Measurements from ENCODE around the gene ZNF644. TPM values are rescaled to one million over a fixed set of nuclear protein-coding genes. Genes with fewer than 3 reads are reported as not detected.
"Not testable (repeated sequence)": the region's sequence is repeated elsewhere in the genome, so short reads cannot be mapped to it uniquely, and the experiment has no call there.

Gene ZNF644
- total RNA-seq, 1 experiment from 2014 or later: 39.6 TPM

DNA sequence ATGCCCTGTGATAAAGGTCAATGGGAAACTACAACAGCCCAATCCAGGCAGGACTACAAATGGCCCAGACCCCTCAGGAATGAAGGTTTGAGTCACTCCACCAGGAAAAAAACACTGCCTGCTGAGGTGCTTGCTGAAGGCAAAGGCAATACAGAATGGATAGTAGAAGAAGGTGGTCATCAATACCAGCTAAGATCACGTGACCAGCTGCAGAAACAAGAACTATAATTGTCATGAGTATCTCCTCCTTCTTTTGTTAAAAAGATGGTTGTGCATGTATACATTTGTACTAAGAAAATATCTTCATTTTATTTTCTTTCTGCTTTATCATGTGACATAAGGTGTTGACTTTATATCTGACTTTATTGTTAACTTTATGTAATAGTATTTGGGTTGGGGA, 23.4 kb upstream of the ZNF644 start:
- H3K27ac ChIP-seq (ENCODE audit: low read length): no peak overlapping the region
- H3K4me3 ChIP-seq (ENCODE audit: low read length): no peak overlapping the region
- no peaks in the 10 kb centered on the region for H3F3A ChIP-seq (ENCODE audit: low read length, unreplicated experiment)
- intact Hi-C loops (cut with micrococcal nuclease): no loop called here
- CTCF ChIA-PET: no interaction called here
- no peak for ATAC-seq
- no peaks in the 10 kb centered on the region for H3K4me1 ChIP-seq (ENCODE audit: insufficient read depth, low read length)
- no peak overlapping the region for H3K9ac ChIP-seq (ENCODE audit: low read length)
- no peaks in the 10 kb centered on the region for H4K20me1 ChIP-seq (ENCODE audit: low read length)
- H3K79me2 ChIP-seq (ENCODE audit: low read length): no peaks in the 10 kb centered on the region
- no peak overlapping the region for H2AFZ ChIP-seq (ENCODE audit: low read length)
- H3K36me3 ChIP-seq (ENCODE audit: low read depth, low read length): no peaks in the 10 kb centered on the region
- no TSS peak for BruUV-seq (replicated peaks)
- TF ChIP-seq, protein P1, sequence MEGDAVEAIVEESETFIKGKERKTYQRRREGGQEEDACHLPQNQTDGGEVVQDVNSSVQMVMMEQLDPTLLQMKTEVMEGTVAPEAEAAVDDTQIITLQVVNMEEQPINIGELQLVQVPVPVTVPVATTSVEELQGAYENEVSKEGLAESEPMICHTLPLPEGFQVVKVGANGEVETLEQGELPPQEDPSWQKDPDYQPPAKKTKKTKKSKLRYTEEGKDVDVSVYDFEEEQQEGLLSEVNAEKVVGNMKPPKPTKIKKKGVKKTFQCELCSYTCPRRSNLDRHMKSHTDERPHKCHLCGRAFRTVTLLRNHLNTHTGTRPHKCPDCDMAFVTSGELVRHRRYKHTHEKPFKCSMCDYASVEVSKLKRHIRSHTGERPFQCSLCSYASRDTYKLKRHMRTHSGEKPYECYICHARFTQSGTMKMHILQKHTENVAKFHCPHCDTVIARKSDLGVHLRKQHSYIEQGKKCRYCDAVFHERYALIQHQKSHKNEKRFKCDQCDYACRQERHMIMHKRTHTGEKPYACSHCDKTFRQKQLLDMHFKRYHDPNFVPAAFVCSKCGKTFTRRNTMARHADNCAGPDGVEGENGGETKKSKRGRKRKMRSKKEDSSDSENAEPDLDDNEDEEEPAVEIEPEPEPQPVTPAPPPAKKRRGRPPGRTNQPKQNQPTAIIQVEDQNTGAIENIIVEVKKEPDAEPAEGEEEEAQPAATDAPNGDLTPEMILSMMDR (conservative IDR thresholded peaks at IDR 0.05; ENCODE audit: low read depth, low read length): no peak
- TF ChIP-seq EZH2phosphoT487 (IDR thresholded peaks at IDR 0.05; ENCODE audit: borderline replicate concordance, low read length): no peak
- no peak for TF ChIP-seq EZH2 (IDR thresholded peaks at IDR 0.05; ENCODE audit: low read length, unreplicated experiment)
- no peaks in the 10 kb centered on the region for H3K9me3 ChIP-seq (ENCODE audit: low read length)
- no peaks in the 10 kb centered on the region for H3K9me2 ChIP-seq (replicated peaks; ENCODE audit: low read length)
- H3K4me2 ChIP-seq (ENCODE audit: low read length): no peak overlapping the region
- peaks cover 8% of the 10 kb centered on the region for H3K27me3 ChIP-seq (ENCODE audit: low read length)
- POLR2A ChIA-PET (ENCODE audit: unreplicated experiment): no interaction called here
- DNase-seq: no peak

DNA sequence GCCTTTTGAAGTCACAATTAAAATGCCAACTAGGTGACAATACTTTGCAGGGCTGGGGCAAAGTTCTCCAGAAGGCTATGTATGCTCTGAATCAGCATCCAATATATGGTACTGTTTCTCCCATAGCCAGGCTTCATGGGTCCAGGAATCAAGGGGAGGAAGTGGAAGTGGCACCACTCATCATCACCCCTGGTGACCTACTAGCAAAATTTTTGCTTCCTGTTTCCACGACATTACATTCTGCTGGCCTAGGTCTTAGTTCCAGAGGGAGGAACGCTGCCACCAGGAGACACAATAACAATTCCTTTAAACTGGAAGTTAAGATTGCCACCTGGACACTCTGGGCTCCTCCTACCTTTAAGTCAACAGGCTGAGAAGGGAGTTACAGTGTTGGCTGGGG, 22.9 kb upstream of the ZNF644 start:
- H3K9ac ChIP-seq (ENCODE audit: low read length); H3F3A ChIP-seq (ENCODE audit: low read length, unreplicated experiment); H3K27me3 ChIP-seq (ENCODE audit: low read length); H3K36me3 ChIP-seq (ENCODE audit: low read depth, low read length); BruUV-seq (replicated peaks); H3K9me2 ChIP-seq (replicated peaks; ENCODE audit: low read length); H3K4me3 ChIP-seq (ENCODE audit: low read length); H2AFZ ChIP-seq (ENCODE audit: low read length); H3K79me2 ChIP-seq (ENCODE audit: low read length); H4K20me1 ChIP-seq (ENCODE audit: low read length); intact Hi-C loops (cut with micrococcal nuclease); H3K9me3 ChIP-seq (ENCODE audit: low read length); H3K27ac ChIP-seq (ENCODE audit: low read length); H3K4me1 ChIP-seq (ENCODE audit: insufficient read depth, low read length); ATAC-seq; POLR2A ChIA-PET (ENCODE audit: unreplicated experiment); DNase-seq; CTCF ChIA-PET; H3K4me2 ChIP-seq (ENCODE audit: low read length): not testable (repeated sequence)

DNA sequence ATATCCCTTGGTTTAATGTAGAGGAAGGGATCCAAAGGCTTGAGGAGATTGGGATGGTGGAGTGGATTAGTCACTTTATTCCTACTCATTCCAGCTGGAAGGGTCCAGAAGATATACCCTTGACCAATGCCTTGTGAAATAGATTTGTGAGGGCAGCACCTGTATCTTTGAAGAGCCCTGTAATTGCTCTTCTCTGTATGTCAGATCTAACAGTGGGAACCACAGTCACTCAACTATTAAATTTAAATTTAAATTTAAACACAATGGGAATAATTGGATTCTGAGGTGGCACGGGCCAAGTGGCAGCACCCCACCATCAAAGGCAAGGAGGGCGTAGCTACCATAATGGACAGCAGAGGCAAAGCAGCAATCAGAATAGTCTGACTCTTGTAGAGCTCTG, 20.5 kb upstream of the ZNF644 start:
- H3K36me3 ChIP-seq (ENCODE audit: low read depth, low read length); H3K4me1 ChIP-seq (ENCODE audit: insufficient read depth, low read length); H3K9me2 ChIP-seq (replicated peaks; ENCODE audit: low read length); H3K27ac ChIP-seq (ENCODE audit: low read length); H3K9ac ChIP-seq (ENCODE audit: low read length); H3K4me2 ChIP-seq (ENCODE audit: low read length); CTCF ChIA-PET; H3F3A ChIP-seq (ENCODE audit: low read length, unreplicated experiment); BruUV-seq (replicated peaks); POLR2A ChIA-PET (ENCODE audit: unreplicated experiment); H2AFZ ChIP-seq (ENCODE audit: low read length); H3K27me3 ChIP-seq (ENCODE audit: low read length); H3K9me3 ChIP-seq (ENCODE audit: low read length); DNase-seq; H4K20me1 ChIP-seq (ENCODE audit: low read length); H3K79me2 ChIP-seq (ENCODE audit: low read length); ATAC-seq; H3K4me3 ChIP-seq (ENCODE audit: low read length); intact Hi-C loops (cut with micrococcal nuclease): not testable (repeated sequence)

DNA sequence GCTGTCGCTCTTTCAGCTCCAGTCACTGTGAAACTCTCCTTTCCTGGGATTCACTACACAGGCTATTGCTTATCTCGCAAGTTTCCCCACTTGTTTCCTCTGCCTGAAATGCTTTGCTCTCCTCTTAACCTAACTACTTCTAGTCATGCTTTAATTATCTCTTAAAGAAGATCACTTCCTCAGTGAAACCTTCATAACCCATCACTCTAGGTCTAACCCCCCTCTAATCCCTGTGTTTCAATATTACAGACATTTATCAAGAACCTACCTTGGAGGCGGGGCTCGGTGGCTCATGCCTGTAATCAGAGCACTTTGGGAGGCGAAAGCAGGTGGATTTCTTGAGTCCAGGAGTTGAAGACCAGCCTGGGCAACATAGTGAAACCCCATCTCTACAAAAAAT, 16.7 kb upstream of the ZNF644 start:
- DNase-seq: no peak
- ChIA-PET POLR2A (ENCODE audit: unreplicated experiment) (no interaction called here), CTCF (no interaction called here)
- Histone ChIP-seq H3K79me2 (ENCODE audit: low read length) (no peaks in the 10 kb centered on the region), H3K27me3 (ENCODE audit: low read length) (peaks cover 19% of the 10 kb centered on the region; the same call in 1 of the 2 replicates), H3K9ac (ENCODE audit: low read length) (no peak overlapping the region), H3K36me3 (ENCODE audit: low read depth, low read length) (no peaks in the 10 kb centered on the region), H3K4me1 (ENCODE audit: insufficient read depth, low read length) (no peaks in the 10 kb centered on the region), H2AFZ (ENCODE audit: low read length) (no peak overlapping the region), H3F3A (ENCODE audit: low read length, unreplicated experiment) (no peaks in the 10 kb centered on the region), H3K4me2 (ENCODE audit: low read length) (no peak overlapping the region), H4K20me1 (ENCODE audit: low read length) (no peaks in the 10 kb centered on the region), H3K4me3 (ENCODE audit: low read length) (no peak overlapping the region), H3K9me3 (ENCODE audit: low read length) (no peaks in the 10 kb centered on the region), H3K27ac (ENCODE audit: low read length) (no peak overlapping the region), H3K9me2 (replicated peaks; ENCODE audit: low read length) (no peaks in the 10 kb centered on the region)
- ATAC-seq: no peak
- BruUV-seq (replicated peaks): no TSS peak
- intact Hi-C loops (cut with micrococcal nuclease): no loop called here
- TF ChIP-seq EZH2phosphoT487 (IDR thresholded peaks at IDR 0.05; ENCODE audit: borderline replicate concordance, low read length) (no peak), EZH2 (IDR thresholded peaks at IDR 0.05; ENCODE audit: low read length, unreplicated experiment) (no peak)
- TF ChIP-seq, protein P1 (conservative IDR thresholded peaks at IDR 0.05; ENCODE audit: low read depth, low read length): no peak

Measured in PC-3 (cell line).